Suppressor macrophage treated with lipopolysaccharide for 4 hours (primary cell): ENCODE results near the gene ASPDH.

Experiments
- DNase-seq: peaks from one replicate; pipeline ENCODE4 v3.0.0-alpha.2; 2020

Gene ASPDH

DNA sequence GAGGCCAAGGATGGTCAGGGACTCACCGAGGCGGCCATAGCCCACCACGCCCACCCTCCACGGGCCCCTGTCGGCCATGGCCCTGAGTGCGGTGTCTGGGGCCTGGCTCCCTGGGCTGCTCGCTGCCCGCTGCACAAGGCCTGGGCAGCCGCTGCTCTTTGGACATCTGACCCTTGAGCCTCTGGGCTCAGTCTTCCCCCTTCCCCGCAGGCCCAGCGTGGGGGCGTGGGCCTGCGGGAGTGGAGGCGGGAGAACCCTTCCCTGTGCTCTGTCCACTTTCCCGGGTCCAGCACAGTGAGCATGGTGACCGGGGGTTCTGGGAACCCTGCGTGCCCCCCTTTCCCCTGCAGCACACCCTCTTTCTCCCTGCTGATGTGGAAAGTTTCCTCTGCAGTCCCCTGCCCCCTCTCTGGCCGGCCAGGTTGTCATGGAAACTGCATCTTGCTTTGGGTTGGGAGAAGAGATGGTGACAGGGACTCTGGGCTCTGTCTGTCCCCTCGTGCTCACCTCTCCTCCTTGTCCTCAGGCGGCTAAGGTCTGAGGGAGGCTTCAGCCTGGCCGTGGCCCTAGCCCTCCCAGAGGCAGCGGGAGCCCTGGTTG is at the start of gene ASPDH:
Gene ASPDH, minus strand, starts transcription at position 168 of the 600 bp plus-strand sequence. Its CDS starts 90 bp downstream, at position 78.
- DNase-seq = no peak

DNA sequence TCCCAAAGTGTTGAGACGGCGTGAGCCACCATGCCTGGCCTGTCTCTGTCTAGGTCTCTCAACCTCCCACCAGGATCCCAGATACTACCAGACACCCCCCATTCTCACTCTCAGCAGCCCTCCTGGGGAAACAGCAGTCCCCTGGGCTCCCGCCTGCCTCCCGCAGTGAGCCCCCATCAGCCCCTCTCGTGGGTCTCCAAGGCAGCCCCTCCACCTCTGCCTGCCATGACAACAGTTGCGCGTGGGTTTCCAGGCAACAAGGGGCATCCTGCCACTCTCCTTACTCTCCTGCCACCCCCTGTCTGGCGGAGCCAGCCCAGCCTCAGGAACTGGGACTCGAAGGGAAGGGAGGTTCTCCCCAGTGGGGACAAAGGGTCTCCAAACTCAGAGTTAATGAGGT is 49.3 kb upstream of the ASPDH start:
- no peak for DNase-seq

- no peak for DNase-seq
Observed at GRCh38 chr19:50562329-50562728, 48.6 kb upstream of the ASPDH start.

DNA sequence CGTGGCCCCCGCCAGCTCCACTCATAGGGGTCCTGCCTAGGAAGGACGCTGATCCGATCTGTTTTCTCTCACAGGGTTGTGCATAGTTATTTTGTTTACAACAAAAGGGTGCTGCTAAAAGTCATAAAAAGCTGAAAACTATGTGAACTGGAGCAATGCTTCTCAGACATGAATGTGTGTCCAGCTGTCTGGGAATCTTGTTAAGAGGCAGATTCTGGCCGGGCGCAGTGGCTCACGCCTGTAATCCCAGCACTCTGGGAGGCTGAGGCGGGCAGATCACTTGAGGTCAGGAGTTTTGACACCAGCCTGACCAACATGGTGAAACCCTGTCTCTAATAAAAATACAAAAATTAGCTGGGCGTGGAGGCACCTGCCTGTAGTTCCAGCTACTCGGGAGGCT is 45.9 kb upstream of the ASPDH start:
- DNase-seq = no peak

DNA sequence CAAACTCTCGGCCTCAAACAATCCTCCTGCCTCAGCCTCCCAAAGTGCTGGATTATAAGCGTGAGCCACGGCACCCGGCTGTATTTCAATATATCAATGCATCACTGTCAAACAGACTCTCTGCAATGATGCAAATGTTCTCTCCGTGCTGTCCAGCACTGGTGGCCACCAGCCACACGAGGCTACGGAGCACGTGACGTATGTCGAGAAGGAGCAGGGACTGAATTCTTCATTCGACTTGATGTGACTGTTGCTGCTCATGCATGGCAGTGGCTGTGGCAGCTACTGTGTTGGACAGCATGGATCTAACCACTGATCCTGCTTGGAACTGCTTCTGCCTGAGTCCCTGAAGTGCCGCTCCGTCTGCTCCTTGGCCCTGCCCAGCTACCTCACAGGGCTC is 44.7 kb upstream of the ASPDH start:
- DNase-seq = no peak

GRCh38 chr19:50558039-50558438 is 44.3 kb upstream of the ASPDH start:
- DNase-seq = no peak

DNA sequence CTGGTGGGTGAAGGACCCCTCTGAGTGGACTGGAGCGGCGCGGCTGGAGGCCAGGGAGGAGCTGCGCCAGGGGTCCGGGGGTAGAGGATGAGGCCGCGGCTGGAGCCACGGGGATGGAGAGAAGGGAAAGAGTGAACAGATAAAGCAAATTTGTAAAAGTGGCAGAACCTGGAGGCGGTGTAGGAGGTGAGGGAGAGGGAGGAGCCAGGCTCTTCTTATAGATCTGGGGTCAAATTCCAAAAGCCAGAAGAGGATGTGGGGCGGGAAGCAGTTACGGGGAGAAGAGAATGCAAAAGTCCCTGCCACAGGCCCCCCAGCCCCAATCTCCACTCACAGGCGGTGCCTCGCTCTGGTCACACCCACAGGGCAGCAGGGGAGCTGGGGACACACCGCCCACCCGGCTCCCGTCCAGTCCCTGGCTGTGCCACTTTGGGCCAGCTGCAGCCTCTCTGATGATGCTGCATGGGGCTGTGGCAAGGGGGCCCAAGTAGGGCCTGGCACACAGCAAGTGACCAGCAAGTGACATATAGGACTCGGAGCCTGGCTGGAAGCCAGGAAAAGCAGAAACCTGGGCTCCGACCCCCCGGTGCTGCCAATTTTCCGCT is 43.4 kb upstream of the ASPDH start:
- DNase-seq = no peak

- peak; percentile 77 for DNase-seq
Observed at GRCh38 chr19:50556282-50557008, 42.7 kb upstream of the ASPDH start.

GRCh38 chr19:50555450-50556281 is 42.0 kb upstream of the ASPDH start:
- DNase-seq = no peak

DNA sequence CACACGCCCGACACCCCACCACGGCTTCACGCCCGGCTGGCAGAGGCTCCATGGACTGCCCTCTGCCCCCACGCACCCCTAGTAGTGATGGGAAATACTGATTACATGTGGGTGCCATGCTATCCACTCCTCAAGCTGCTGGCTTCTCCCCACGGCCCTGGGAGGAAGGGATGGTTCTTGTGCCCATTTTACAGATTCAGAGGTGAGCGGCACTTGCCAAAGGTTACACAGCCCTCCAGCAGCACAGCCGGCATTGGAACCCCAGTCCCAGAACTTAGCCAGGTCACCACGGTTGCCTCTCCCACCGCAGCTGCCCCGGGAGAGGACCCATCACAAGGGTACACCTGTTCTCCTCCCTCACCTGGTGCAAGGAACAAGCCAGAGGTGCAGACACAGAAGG is 41.3 kb upstream of the ASPDH start:
- DNase-seq = no peak

GRCh38 chr19:50554212-50554611 is 40.5 kb upstream of the ASPDH start:
- DNase-seq = no peak

DNA sequence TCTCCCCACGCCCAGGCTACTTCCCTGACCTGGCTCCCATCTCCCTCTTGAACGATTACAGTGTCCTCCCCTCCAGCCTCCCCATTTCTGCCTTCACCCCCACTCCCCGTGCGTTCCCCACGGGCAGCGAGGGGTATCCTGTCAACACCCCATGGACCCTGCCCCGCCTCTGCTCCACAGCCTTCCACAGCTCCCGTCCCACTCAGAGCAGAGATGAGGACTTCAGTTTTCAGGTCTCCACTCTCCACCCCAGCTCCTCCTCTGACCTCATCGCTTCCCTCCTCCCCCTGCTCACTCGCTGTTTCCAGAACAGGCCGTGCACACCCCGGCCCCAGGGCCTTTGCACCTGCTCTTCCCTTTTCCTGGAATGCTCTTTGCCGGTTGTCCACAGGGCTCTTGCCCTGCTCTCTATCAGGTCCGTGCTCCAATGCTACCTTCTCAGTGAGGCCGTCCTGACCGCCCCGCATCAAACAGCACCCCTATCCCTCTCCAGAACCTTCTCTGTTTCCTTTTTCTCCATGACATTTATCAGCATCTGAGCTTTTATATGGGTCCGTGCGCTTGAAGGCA is 39.5 kb upstream of the ASPDH start:
- DNase-seq = no peak

- no peak for DNase-seq
Observed at GRCh38 chr19:50552540-50552939, 38.8 kb upstream of the ASPDH start.

DNA sequence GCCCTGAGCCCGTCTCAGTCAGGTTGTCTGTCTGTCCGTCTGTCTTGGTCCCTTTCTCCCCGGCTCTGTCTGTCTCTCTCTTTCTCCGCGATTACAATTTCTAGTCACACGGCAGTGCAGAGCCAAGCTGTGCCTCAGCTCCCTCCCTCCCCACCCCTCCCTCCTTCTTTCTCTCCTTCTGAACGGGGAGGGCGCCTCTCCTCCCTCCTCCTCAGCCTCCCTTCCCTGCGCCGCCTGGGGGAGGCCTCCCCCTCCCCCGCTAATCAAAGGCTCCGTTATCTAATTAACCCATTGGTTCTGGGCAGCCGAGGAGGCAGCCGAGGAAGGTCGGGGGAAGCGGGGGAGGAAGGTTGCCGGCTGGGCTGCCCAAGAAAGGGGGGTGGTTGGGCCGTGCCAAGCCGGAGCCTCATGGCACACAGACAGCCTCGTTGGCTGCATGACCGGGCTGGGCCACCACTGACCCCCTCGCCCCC is 38.0 kb upstream of the ASPDH start:
- DNase-seq = no peak

- DNase-seq = no peak
Observed at GRCh38 chr19:50551034-50551714, 37.5 kb upstream of the ASPDH start.

- no peak for DNase-seq
Observed at GRCh38 chr19:50550594-50550966, 36.9 kb upstream of the ASPDH start.

DNA sequence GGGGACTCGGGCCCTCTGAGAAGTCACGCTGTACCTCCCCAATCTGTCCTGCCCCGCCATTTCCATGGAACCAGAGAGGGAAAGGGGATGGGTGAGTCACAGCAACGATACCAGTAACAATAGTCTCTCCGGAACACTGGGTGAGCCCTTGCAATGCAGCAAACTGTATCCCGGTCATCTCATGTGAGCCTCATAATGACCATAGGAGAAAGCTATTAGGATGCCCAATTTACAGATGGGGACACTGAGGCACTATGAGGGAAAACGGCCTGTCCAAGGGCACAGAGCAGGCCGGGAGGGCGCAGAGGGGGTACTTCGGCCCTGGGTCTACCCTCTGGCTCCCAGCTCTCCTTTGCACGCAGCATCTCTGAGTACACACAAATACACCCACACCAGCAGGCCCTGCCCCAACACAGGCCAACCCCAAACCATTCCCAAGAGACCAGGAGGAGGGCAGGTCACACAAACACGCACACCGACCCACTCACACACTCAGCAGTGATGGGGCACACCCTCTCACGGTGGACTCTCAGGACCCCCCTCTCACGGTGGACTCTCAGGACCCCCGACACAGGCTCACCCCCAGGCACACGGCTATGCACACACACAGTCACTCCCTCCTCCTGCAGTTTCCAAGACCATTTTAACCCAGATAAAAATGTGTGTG is 36.3 kb upstream of the ASPDH start:
- no peak for DNase-seq

- no peak for DNase-seq
Observed at GRCh38 chr19:50549059-50549926, 35.6 kb upstream of the ASPDH start.

DNA sequence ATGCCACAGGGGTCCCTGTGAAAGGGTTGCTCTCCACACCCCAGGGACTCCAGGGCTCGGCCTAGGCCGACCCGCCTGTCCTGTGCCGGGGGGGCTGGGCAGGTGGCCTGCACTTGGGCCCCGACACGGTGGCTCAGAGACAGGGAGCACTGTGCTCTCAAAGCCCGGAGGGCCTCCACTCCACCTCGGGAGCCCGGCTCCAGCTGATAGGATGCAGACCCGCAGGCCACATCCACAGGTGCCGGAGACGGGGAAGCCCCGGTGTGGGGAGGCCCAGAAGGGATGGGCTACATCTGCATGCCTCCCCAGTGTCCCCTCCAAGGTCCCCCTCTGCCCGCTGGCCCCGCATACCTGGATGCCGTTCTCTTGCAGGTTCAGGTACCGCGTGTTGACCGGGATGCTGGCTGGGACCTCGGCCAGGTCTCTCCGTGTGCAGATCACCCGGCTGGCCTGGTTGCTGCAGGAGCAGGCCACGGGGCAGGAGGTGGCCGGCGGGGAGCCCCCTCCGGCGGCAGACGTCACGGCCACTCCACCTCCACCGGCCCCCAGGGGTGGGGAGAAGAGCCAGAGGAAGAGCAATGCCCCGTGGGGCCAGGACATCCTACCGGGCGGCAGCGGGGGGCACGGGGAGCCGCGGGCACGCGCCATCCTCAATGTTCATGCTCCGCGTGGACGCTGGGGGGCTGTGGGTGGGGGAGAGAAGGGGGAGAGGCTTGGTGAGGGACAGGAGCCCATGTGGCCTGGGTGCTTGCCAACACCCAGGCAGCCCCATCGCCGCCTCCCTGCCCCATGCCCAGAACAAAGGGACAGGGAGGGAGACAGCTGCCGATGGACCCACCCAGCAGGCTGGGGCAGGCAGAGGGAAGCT is 34.7 kb upstream of the ASPDH start:
- DNase-seq = no peak
